HG02943 (cell line): ENCODE measurements around the gene MYO5A.
"Not testable (repeated sequence)": the region's sequence is repeated elsewhere in the genome, so short reads cannot be mapped to it uniquely, and the experiment has no call there.

Experiments
- ATAC-seq: cut with Tn5 transposase; IDR thresholded peaks from one replicate; pipeline ENCODE4 v1.9.1; 2021; ENCODE audit warnings: mild to moderate bottlenecking, low read depth, moderate library complexity; ENCODE audit not compliant: unreplicated experiment

Gene MYO5A

GRCh38 chr15:52528564-52529340, at the start of gene MYO5A:
Gene MYO5A, minus strand, starts transcription at chr15:52528880. Its CDS starts 74 bp downstream, at chr15:52528806.
- peak; percentile 73 for ATAC-seq

- no peak for ATAC-seq
These were observed 48.0 kb upstream of the MYO5A start for GRCh38 chr15:52576692-52577091.

GRCh38 chr15:52575573-52575972, 46.9 kb upstream of the MYO5A start:
- not testable (repeated sequence) for ATAC-seq

GRCh38 chr15:52575072-52575471, 46.4 kb upstream of the MYO5A start:
- ATAC-seq, result no peak

- not testable (repeated sequence) for ATAC-seq
These were observed 45.9 kb upstream of the MYO5A start for GRCh38 chr15:52574623-52575022.

GRCh38 chr15:52568601-52569585, 40.2 kb upstream of the MYO5A start, which contains the start of gene ARPP19:
Gene ARPP19, minus strand, starts transcription at chr15:52569030. Its CDS starts 138 bp downstream, at chr15:52568892.
- peak; percentile 58 for ATAC-seq

- ATAC-seq, result peak; percentile 18
These were observed 39.4 kb upstream of the MYO5A start for GRCh38 chr15:52567871-52568600.

GRCh38 chr15:52566889-52567288, 38.2 kb upstream of the MYO5A start:
- no peak for ATAC-seq

- not testable (repeated sequence) for ATAC-seq
These were observed 37.0 kb upstream of the MYO5A start for GRCh38 chr15:52565417-52566358.

- ATAC-seq, result no peak
These were observed 34.9 kb upstream of the MYO5A start for GRCh38 chr15:52563501-52564060.

GRCh38 chr15:52559575-52559974, 30.9 kb upstream of the MYO5A start:
- ATAC-seq, result no peak

- ATAC-seq, result no peak
These were observed 30.3 kb upstream of the MYO5A start for GRCh38 chr15:52559022-52559421.

GRCh38 chr15:52558196-52558595, 29.5 kb upstream of the MYO5A start:
- peak; percentile 64 for ATAC-seq

- ATAC-seq, result no peak
These were observed 28.6 kb upstream of the MYO5A start for GRCh38 chr15:52557274-52557641.

GRCh38 chr15:52556524-52557273, 28.0 kb upstream of the MYO5A start:
- ATAC-seq, result no peak

GRCh38 chr15:52552303-52552702, 23.6 kb upstream of the MYO5A start:
- no peak for ATAC-seq

GRCh38 chr15:52551762-52552161, 23.1 kb upstream of the MYO5A start:
- no peak for ATAC-seq

- ATAC-seq, result not testable (repeated sequence)
These were observed 22.5 kb upstream of the MYO5A start for GRCh38 chr15:52551186-52551585.
